Jurkat, Clone E6-1 (cell line): ENCODE results near the gene WHRN.

Source experiments
- DNase-seq: peaks from one replicate; pipeline ENCODE4 v3.0.0-alpha.2; 2011; ENCODE audit warnings: low read depth, low spot score
- H3K4me3 ChIP-seq: 2 replicates; pipeline ENCODE4 v1.5.1; 2011; ENCODE audit warnings: mild to moderate bottlenecking, low read length, control low read depth, moderate library complexity

Gene WHRN

DNA sequence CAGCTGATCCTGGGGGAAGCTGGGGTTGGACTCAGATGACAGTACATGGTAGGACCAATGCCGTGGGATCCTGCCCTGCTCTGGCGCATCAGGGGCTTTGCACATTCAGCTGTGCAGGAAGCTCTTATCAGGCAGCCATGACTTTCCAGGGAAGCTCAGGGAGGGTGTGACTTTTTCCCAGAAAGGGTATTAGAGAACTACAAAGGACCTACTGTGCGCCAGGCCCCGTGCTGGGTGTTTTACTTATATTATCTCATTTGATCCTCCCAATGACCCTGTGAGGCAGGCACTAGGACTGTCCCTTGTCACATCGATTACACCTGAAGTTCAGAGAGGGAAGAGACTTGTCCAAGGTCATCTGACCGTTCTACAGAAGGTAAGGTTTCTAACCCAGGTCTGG, 93.8 kb downstream of the WHRN start:
- DNase-seq, result no peak
- no peak overlapping the region for H3K4me3 ChIP-seq

GRCh38 chr9:114410910-114411309, 94.4 kb downstream of the WHRN start:
- no peak overlapping the region for H3K4me3 ChIP-seq
- no peak for DNase-seq

DNA sequence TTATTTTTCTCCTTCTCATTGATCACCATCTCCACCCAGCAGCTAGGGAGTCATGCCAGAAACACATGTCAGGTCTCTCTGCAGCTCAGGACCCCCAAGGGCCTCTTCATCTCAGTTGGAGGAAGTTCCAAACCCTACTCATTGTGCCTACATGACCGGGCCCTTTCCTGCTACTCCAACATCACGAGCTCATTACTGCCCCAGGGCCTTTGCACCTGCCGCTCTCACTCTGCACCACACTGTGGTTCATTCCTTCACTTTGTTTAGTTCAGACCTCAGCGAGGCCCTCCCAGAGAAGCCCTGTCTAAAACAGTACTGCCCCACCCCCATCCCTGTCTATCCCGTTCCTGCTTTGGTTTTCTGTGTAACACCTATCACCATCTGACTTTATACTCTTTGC, 95.4 kb downstream of the WHRN start:
- no peak overlapping the region for H3K4me3 ChIP-seq
- DNase-seq, result no peak

DNA sequence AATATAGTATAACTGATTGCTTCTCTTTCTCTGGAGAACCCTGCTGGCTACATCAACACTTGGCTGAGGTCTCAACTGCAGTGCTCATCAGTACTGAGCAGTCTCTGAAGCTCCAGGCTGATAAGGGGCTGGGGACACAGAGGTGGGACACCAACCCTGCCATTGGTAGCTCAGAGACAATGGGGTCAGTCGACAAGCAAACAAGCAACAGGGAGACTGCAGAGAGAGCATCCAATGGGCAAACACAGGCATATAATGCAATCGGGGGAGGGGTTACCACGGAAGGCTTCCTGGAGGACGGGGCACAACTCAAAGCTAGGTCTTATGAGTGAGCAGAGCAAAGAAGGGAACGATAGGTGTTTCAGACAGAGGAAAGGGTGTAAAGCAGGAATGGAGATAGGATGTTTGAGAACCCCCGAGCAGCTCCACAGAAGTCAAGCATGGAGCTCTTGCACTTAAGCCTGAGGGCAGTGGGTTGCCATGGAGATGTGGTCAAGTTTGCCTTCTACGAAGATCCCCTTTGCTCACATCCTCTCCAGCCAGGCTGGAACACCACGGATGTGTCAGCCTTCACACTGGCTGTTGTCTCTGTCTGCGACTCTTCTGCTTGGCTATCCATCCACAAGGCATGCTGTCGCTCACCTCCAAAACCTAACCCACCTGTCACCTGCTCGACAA, 96.0 kb downstream of the WHRN start:
- no peak overlapping the region for H3K4me3 ChIP-seq
- no peak for DNase-seq

DNA sequence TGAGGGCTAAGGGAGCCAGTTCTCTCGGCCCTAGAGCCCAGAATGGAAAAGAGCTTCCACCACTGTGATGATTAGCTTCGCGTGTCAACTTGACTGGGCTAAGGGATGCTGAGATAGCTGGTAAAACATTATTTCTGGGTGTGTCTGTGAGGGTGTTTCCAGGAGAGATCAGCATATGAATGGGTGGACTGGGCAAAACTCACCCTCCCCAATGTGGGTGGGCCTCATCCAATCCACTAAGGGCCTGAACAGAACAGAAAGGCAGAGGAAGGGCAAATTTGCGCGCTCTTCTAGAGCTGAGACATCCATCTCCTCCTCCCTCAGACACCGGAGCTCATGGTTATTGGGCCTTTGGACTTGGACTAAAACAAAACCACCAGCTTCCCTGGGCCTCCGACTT, 96.6 kb downstream of the WHRN start:
- H3K4me3 ChIP-seq, result no peak overlapping the region
- no peak for DNase-seq

- no peak for DNase-seq
- no peak overlapping the region for H3K4me3 ChIP-seq
These were observed 97.4 kb downstream of the WHRN start for GRCh38 chr9:114407889-114408288.

GRCh38 chr9:114406441-114406840, 98.8 kb downstream of the WHRN start:
- no peak overlapping the region for H3K4me3 ChIP-seq

GRCh38 chr9:114405294-114406034, 99.8 kb downstream of the WHRN start:
- no peak overlapping the region for H3K4me3 ChIP-seq
- DNase-seq, result peak; percentile 77

More at GRCh38 chr9:114406441-114406840, 98.8 kb downstream of the WHRN start:
- DNase-seq, result no peak

DNA sequence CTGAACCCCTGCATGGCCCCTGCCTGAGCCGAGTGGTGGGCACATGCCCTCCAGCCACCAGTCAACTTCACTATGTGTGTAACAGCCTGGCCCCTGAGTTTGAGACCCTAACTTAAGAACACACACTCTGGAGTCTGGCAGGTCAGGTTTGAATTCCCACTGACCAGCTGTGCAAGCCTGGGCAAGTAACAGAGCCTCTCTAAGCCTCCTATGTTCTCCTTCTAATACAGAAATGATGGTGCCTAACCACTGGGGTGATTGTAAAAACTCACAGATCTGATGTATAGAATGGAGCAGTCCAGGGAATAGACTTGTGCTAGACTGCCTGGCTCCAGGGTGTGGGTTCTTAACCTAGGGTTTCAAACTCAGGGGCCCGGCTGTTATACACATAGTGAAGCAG, 100.7 kb downstream of the WHRN start:
- no peak for DNase-seq
- no peak overlapping the region for H3K4me3 ChIP-seq

DNA sequence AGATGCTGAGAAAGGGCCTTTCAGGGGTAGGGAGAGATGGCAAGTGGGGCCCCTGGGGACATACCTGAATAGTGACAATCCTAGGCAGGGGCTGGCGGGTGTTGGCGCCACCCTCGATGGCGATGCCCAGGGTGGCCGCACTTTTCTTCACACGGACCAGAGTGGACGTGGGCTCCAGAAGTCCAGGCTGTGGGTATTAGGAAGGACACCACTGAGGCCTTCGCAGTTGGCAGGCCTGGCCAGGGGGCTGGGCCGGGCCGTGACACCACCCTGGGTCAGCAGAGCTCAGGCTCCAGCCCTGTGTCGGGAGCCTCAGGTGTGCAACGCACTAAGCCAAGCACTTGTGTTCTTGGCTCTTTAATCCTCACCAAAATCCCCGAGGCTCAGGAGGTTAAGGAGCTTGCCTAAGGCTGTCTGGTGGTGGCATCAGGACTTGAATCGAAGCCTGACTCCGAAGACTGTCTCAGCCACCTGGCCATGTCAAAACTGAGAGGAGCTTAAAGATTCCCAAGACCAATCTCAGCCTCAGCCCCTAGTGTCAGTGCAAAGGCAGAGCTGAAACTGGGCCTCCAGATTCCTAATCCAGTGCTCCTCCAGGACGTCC, 102.0 kb downstream of the WHRN start:
- DNase-seq, result no peak
- no peak overlapping the region for H3K4me3 ChIP-seq

- no peak overlapping the region for H3K4me3 ChIP-seq
- no peak for DNase-seq
These were observed 103.9 kb downstream of the WHRN start for GRCh38 chr9:114401344-114401743.

GRCh38 chr9:114400772-114401171, 104.5 kb downstream of the WHRN start:
- H3K4me3 ChIP-seq, result no peak overlapping the region
- no peak for DNase-seq

GRCh38 chr9:114400219-114400618, 105.1 kb downstream of the WHRN start:
- no peak for DNase-seq
- no peak overlapping the region for H3K4me3 ChIP-seq

GRCh38 chr9:114399381-114399780, 105.9 kb downstream of the WHRN start:
- H3K4me3 ChIP-seq, result no peak overlapping the region
- DNase-seq, result no peak

DNA sequence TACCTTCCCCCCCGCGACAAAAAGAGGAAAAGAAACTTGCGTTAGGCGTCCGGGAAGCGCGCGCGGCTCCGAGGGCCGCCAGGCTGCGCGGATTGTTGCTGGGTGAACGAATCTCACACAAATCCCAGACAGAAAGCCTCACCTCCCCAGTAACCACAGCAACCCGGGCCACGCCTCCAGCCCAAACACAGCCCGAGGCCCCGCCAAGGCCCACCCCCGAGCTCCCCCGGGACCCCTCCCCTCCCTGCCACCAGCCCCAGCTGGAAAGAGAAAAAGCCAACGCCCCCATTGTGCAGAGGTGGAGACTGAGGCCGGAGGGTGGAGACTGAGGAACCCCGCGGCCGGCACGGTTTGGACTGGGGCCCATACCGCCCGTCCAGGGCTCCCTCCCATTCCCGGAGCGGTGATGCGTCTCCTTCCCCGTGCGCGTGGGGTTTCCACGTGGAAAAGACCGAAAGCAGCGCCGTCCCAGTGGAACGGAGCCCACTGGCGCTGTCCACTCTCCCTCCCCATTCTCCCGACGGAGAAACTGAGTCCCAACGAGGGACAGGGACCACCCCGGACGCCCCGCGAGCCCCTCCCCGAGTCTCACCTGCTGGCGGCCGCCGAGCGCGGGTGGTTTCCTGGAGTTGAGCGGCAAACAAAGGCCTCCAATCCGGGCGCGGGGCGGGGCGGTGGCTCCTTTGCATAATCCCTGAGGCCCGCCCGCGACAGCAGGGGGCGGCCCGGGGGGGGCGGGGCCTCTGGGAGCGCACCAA, 107.2 kb downstream of the WHRN start:
- DNase-seq, result peak; percentile 83

DNA sequence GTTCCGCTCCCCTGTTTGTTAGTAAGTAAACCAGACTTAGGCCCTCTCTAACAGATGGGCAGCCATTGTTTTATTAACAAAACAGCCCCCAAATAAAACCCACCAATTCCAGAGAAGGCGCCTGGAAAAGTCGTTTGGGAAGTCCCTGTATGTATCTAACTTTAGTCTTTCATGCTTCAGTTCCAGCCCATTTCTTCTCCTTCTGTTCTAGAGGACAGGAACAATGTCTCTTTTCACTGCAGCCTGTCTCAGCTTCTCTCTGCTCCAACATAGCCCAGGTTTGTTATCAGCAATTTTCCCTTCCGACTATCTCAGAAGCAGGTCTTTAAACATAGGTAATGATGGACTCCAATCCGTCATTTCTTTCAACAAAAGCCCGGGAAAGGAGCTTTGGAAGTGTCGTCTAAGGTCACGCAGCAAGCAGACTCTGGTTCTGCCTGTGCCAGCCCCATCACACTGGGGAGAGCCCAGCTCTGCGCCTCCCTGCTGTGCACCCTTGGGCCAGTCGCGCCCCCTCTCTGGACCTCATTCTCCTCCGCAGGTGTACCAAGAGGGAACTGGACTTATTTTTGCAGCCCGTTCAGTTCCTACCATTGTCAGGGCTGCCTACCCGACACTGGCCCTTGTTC, 107.9 kb downstream of the WHRN start:
- peak overlapping the region; percentile 88 for H3K4me3 ChIP-seq
- DNase-seq, result no peak

More for the DNA sequence above, 107.2 kb downstream of the WHRN start:
- H3K4me3 ChIP-seq, result peak overlapping the region; percentile 88

DNA sequence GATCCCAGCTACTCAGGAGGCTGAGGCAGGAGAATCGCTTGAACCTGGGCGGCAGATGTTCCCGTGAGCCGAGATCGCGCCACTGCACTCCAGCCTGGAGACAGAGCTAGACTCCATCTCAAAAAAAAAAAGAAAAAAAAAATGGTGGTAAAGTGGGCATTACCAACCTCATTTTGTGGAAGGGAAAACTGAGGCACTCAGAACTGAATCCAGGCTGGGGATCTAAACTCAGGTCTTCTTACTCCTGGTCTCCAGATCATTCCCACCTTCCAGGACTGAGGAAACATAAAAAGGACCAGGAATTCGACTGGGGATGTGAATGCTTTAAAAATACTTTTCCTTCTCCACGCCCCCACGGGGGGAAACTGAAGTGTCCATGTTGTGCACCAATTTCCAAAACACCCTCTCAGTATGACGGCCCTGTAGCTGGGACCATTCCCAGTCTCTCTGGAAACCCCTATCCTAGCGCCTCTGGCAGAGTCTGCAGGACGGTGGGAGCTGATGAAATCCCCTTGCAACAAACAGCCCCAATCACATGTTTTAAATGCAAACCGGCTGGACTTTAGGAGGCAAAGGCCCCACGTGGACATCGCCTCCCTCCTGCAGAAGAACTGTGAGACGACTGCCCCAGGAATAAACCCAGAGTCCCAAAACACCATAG, 108.6 kb downstream of the WHRN start:
- H3K4me3 ChIP-seq, result no peak overlapping the region
- DNase-seq, result no peak

DNA sequence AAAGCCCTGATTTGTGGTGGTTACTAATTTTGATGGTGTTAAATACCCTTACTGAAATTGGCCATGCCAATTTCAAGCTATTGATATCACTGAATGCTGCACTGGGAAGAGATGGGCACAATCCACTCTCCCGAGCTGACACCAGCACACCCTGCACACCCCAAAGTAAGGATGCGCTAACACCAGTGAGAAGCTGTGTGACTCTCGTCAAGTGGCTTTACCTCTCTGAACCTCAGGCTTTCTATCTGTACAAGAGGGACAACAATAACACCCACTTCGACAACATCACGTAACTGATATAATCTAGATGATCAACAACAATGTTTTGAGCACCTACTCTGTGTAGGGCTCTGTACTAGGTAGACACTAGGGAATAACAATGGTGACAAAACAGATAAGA, 109.5 kb downstream of the WHRN start:
- no peak for DNase-seq
- H3K4me3 ChIP-seq, result no peak overlapping the region

DNA sequence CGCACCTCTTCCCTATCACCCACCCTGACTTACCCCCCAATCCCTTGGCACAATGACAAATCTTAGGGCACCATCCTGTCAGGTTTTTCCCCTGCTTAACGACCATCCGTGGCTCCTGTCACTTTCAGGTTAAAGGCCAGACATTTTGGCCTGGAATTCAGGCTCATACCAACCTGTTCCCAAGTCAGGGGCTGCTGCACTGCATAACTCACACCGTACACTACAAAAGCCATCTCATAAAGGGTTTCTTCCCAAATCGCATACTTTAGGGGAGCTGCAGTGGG, 110.0 kb downstream of the WHRN start:
- no peak overlapping the region for H3K4me3 ChIP-seq

More for the DNA sequence above, 110.0 kb downstream of the WHRN start:
- no peak for DNase-seq
